NCI-H524 treated with DMSO at 0.1 percent for 48 hours (cell line): ENCODE results near the gene VPS16.
A peak's percentile ranks its signal among the peaks of the same experiment; 100 is the strongest.

Source experiments
- DNase-seq: peaks from one replicate; lab custom pipeline; 2025; lab: John Stamatoyannopoulos, UW

Gene VPS16

GRCh38 chr20:2840138-2840966 is at the start of gene VPS16, which contains the start of gene PCED1A:
Gene VPS16 (plus strand): TSS chr20:2840745. CDS start chr20:2840775, 30 bp downstream.
Gene PCED1A (minus strand): TSS chr20:2840655. CDS start chr20:2839912, 743 bp downstream.
- peak; percentile 68 for DNase-seq

DNA sequence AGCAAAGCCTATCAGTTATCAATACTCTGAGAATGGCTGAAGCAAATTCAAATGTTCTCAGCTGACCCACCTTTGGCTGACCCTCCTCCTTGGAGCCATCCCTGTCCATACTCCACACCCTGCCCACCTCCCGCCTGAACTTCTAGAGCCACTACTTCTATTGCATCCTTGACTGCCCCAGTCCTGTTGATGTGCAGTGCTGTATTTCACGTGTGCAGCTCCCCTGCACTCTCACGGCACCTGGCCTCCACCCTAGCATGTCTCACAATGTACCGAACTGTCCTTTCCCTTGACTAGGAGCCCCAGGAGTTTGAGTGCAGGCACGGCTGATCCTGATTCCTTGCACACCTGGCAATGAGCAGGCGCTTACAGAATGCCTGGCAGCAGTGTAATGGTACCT is 47.1 kb upstream of the VPS16 start:
- DNase-seq: no peak

GRCh38 chr20:2794202-2794748 is 46.3 kb upstream of the VPS16 start:
- no peak for DNase-seq

DNA sequence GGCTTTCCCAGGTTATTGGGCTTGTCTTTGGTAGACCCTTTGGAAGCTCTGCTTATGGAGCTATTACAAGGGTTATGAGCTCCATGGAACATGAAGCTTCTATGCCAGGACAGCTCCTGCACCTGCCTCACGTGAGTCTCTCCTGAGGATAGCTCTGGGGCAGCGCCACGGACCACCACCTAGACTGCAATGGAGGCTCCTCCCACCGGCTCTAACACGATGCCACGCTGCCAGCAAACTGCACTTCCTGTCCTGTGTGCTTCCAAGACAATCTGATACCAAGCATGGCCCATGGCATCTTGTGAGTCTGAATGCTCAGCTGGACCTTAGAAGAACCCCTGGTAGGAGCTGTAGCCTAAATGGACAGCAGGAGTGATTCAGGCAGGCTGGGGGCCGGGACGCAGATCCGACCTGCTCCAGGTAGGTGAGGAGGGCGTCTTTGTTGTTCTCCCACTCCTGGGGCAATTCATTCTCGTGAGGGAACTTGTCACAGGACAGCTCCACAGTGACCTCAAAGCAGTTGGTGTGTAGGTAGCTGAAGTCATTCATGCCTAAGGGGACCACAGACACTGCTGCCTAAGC is 45.6 kb upstream of the VPS16 start:
- DNase-seq: no peak

GRCh38 chr20:2795451-2795850 is 45.1 kb upstream of the VPS16 start:
- DNase-seq: no peak

GRCh38 chr20:2796011-2796660 is 44.4 kb upstream of the VPS16 start:
- no peak for DNase-seq

DNA sequence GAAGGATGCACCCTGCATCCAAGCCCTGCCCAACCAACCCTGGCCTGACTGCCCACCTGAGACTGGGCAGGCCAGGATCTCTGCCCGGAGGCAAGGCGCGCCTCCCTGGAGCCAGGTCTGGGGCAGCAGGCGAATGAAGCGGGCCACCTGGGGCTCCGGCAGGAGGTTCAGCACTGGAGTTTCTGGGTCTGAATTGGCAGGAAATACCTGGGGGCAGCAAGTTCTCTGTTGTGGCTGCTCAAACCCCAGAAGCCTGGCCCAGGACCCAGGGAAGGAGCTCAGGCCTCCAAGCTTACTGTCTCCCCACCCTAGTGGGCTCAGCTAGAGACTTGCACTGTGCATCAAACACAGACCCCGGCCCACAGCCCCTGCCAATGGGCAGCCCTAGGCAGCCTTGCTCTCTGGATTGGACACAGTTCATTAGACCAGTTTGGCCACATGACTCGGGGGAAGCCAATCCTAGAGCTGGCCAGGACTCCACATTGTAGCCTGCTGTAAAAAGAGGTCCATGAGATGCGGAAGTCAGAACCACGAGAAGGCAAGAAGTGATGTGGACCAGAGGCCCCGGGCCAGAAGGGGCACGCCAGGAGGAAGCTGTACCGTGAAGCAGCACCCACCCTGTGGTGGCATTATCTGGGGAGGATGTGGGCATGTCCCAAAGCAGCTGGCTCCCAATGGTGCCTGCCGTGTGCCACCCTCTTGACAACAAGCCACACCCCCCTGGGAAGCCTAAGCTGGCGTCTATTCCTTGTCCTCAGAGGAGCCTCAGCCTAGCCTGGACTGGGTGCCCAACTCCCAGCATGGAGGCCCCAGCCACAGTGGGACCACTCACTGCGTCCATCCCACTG is 43.2 kb upstream of the VPS16 start:
- DNase-seq: no peak

- no peak for DNase-seq
These were observed 42.3 kb upstream of the VPS16 start for GRCh38 chr20:2798095-2798805.

DNA sequence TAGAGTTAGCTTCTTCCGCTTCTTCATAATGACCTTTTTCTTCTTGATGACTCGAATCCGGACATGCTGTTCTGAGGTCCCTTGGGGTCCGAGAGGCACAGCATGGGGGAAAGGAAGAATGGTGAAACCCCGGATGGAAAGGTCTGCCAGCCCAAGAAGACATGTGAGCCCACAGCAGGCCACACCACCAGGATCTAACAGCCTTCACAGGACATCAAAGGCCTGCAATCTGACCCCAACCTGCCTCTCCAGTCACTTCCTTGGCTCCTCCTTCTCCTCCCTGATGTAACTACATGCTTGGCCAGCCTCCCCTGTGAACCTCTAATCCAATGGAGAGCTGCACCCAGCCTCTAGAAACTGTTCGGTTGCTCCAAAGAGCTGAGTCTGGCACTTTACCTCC is 41.7 kb upstream of the VPS16 start:
- no peak for DNase-seq

GRCh38 chr20:2799271-2799670 is 41.3 kb upstream of the VPS16 start:
- no peak for DNase-seq

- no peak for DNase-seq
These were observed 40.6 kb upstream of the VPS16 start for GRCh38 chr20:2799688-2800520.

- no peak for DNase-seq
These were observed 39.8 kb upstream of the VPS16 start, which contains the start of gene CPXM1 for GRCh38 chr20:2800521-2801285. Gene CPXM1 (minus strand): TSS chr20:2800627. CDS start chr20:2800572, 55 bp downstream.

DNA sequence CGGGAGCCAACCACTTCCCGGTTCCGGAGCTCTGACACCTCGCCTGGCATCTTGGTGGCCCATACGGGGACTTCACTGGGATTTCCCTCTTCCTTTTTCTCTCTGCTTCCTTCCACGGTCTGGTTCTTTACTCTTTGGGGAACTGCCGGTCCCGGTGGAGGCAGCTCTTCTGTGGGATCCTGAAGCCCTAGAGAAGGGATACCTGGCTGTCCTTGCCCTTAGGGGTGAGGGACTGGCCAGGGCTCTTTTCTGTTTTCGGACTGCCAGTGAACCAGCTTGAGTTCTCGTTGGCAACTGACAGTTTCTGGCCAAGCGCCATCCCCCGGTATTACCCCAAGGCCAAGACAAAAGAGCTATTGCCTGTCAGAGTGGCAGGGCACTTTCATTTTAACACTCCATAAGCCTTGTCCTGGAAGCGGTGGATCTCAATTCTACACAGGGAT is 39.2 kb upstream of the VPS16 start:
- no peak for DNase-seq

GRCh38 chr20:2804041-2804828 is 36.3 kb upstream of the VPS16 start:
- DNase-seq: no peak

- no peak for DNase-seq
These were observed 35.5 kb upstream of the VPS16 start for GRCh38 chr20:2804852-2805688.

GRCh38 chr20:2805689-2806350 is 34.7 kb upstream of the VPS16 start:
- no peak for DNase-seq

GRCh38 chr20:2806351-2806701 is 34.2 kb upstream of the VPS16 start:
- DNase-seq: no peak
